Measurements from ENCODE around the gene NDE1.

DNA sequence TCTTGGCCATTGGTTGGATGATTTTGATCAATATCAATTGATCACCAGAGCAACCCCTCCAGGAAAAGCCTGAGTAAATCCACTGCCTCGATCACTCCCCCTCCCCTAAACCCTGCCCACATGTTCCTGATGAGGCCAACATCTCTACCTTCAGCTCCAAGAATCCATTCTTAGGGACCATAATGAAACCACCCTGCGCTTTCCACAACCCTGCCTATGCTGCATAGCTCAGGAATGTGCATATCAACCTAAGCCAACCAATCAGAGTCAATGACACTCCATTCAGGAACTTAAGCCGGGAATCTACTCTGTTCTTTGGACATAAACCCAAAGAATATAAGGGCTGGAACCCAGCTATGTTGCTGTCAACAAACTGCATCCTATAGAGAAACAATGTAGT, 120.5 kb downstream of the NDE1 start:
- TF ChIP-seq, protein P1, sequence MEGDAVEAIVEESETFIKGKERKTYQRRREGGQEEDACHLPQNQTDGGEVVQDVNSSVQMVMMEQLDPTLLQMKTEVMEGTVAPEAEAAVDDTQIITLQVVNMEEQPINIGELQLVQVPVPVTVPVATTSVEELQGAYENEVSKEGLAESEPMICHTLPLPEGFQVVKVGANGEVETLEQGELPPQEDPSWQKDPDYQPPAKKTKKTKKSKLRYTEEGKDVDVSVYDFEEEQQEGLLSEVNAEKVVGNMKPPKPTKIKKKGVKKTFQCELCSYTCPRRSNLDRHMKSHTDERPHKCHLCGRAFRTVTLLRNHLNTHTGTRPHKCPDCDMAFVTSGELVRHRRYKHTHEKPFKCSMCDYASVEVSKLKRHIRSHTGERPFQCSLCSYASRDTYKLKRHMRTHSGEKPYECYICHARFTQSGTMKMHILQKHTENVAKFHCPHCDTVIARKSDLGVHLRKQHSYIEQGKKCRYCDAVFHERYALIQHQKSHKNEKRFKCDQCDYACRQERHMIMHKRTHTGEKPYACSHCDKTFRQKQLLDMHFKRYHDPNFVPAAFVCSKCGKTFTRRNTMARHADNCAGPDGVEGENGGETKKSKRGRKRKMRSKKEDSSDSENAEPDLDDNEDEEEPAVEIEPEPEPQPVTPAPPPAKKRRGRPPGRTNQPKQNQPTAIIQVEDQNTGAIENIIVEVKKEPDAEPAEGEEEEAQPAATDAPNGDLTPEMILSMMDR (IDR thresholded peaks at IDR 0.05; ENCODE audit: insufficient read depth, low read depth, low read length): no peak
- no peak for TF ChIP-seq EZH2 (IDR thresholded peaks at IDR 0.05; ENCODE audit: insufficient read depth, low read length)
